K562 (cell line): ENCODE data around the gene CLCN4. TPM values are rescaled to one million over a fixed set of nuclear protein-coding genes. Genes with fewer than 3 reads are reported as not detected.

Experiments used
- BHLHE40 ChIP-seq: IDR thresholded peaks from 2 replicates; pipeline ENCODE4 v1.6.1; 2011; ENCODE audit warnings: low read length, improper control_type of control experiment
- CTBP1 ChIP-seq: fragments of 450-650 bp; IDR thresholded peaks from 2 replicates; pipeline ENCODE4 v1.6.1; 2016; ENCODE audit warnings: borderline replicate concordance
- NCOR1 ChIP-seq: fragments of 450-650 bp; IDR thresholded peaks from 2 replicates; pipeline ENCODE4 v1.6.1; 2016; ENCODE audit warnings: mild to moderate bottlenecking, moderate library complexity
- NR2C1 ChIP-seq, 2 experiments: fragments of 450-650 bp; IDR thresholded peaks; 2 replicates each; pipeline ENCODE4 v1.6.1; 2017; ENCODE audit warnings: mild to moderate bottlenecking in 2 of 2, antibody characterized with exemption in 1 of 2, inconsistent platforms in 1 of 2, missing compliant biosample characterization in 1 of 2, missing genetic modification characterization in 1 of 2
- RFX1 ChIP-seq: fragments of 450-650 bp; IDR thresholded peaks from 2 replicates; pipeline ENCODE4 v1.6.1; 2016; ENCODE audit warnings: mild to moderate bottlenecking, moderate library complexity
- SMC3 ChIP-seq: conservative IDR thresholded peaks from 2 replicates; pipeline ENCODE4 v1.6.1; 2011; ENCODE audit warnings: low read depth, low read length, improper control_type of control experiment; ENCODE audit not compliant: insufficient read depth
- U2AF1 ChIP-seq: fragments of 200-400 bp; formaldehyde crosslinking; optimal IDR thresholded peaks from 2 replicates; pipeline ENCODE3; 2017; ENCODE audit warnings: mild to moderate bottlenecking, low read depth, low read length, moderate library complexity
- ZNF644 ChIP-seq: fragments of 200-800 bp; sonication (Bioruptor generic); IDR thresholded peaks from 2 replicates; pipeline ENCODE4 v1.6.1; 2016; ENCODE audit warnings: low read depth, missing genetic modification characterization, missing compliant biosample characterization
- ZNF79 ChIP-seq: fragments of 250-450 bp; sonication (Bioruptor Pico); IDR thresholded peaks from 2 replicates; pipeline ENCODE4 v1.4.0; 2020; ENCODE audit warnings: low read depth, mild to moderate bottlenecking, moderate library complexity
- polyA plus RNA-seq, 8 experiments: library from polyadenylated mRNA; depleted of rRNA in 4 of 8; stranded (reverse) in 5 of 8; unstranded in 3 of 8; fragments of >200 nt; fragmentation: Nextera tagmentation in 2 of 8; fragmentation: Illumina TruSeq in 1 of 8; extraction: Ambion mirVana in 2 of 8; extraction: Trizol in 1 of 8; gene quantifications; 2 replicates each; pipeline versions ENCODE4 v1.2.1 to v1.2.3, GENCODE V29; 2011 to 2014; ENCODE audit warnings: inconsistent platforms in 1 of 8, missing spikeins in 1 of 8
- total RNA-seq, 7 experiments: library from RNA; depleted of rRNA in 6 of 7; stranded (reverse); fragments of >200 nt in 6 of 7; fragmentation: Illumina TruSeq in 2 of 7; extraction: Trizol in 2 of 7; gene quantifications; 2 replicates each; pipeline versions ENCODE4 v1.2.1 to v1.2.3, GENCODE V29; 2011 to 2021; ENCODE audit warnings: low replicate concordance in 1 of 7
- TF ChIP-seq, protein P1 (sequence below): IDR thresholded peaks from 3 replicates; pipeline ENCODE4 v1.6.1; 2011; ENCODE audit warnings: borderline replicate concordance, mild to moderate bottlenecking; ENCODE audit not compliant: insufficient read length, insufficient read depth
- TF ChIP-seq, protein P2 (sequence below): fragments of 450-650 bp; formaldehyde crosslinking; conservative IDR thresholded peaks from 2 replicates; pipeline ENCODE4 v1.4.0; 2022; ENCODE audit warnings: mild to moderate bottlenecking, missing genetic modification characterization
- TF ChIP-seq, protein P3 (sequence below): sonication (generic); formaldehyde crosslinking; IDR thresholded peaks from 2 replicates; pipeline ENCODE4 v1.5.0; 2020; ENCODE audit warnings: missing genetic modification reagents
- TF ChIP-seq, protein P4 (sequence below): fragments of 450-650 bp; IDR thresholded peaks from 2 replicates; pipeline ENCODE4 v1.6.1; 2017; ENCODE audit warnings: antibody characterized with exemption, mild to moderate bottlenecking

The CLCN4 gene
- total and polyA plus RNA-seq, 9 of the 15 experiments (the other 6 are each of a cell fraction or from before 2014, with no cell fraction given) = 0.03 to 0.24 (median 0.10) TPM; not detected in 1

DNA sequence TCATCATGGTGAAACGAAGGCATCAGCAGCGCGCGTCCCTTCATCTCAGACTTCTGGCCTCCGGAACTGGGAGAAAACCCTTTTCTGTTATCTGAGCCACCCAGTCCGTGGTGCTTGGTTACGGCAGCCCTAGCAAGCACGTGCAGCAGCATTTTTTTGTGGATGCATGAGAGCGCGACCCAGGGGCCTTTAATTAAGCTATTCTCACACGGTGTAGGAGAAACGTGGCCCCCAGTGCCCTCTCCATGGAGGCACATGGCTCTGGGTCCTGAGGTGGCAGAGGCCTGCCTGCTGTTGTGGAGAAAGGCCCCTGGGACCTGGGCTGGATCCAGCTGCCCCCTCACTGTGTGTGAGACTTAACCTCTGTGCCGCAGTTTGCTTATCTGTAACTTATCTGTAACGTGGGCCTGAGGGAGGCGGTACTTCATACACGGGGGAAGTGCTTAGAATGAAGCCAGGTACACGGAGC is 9.5 kb downstream of the CLCN4 start (continued):
- TF ChIP-seq, protein P1, sequence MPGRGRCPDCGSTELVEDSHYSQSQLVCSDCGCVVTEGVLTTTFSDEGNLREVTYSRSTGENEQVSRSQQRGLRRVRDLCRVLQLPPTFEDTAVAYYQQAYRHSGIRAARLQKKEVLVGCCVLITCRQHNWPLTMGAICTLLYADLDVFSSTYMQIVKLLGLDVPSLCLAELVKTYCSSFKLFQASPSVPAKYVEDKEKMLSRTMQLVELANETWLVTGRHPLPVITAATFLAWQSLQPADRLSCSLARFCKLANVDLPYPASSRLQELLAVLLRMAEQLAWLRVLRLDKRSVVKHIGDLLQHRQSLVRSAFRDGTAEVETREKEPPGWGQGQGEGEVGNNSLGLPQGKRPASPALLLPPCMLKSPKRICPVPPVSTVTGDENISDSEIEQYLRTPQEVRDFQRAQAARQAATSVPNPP = no peak
- TF ChIP-seq ZNF644 (tag) (no peak), BHLHE40 (peak; percentile 96), SMC3 (no peak), ZNF79 (CRISPR knock-in tag) (no peak), CTBP1 (peak; percentile 29; the same call in 1 of the 2 replicates), NR2C1 (IDR thresholded peaks at IDR 0.05) (no peak), NR2C1 (tag; IDR thresholded peaks at IDR 0.05) (no peak), RFX1 (peak; percentile 50), NCOR1 (peak; percentile 50), U2AF1 (no peak)
- TF ChIP-seq, protein P2, sequence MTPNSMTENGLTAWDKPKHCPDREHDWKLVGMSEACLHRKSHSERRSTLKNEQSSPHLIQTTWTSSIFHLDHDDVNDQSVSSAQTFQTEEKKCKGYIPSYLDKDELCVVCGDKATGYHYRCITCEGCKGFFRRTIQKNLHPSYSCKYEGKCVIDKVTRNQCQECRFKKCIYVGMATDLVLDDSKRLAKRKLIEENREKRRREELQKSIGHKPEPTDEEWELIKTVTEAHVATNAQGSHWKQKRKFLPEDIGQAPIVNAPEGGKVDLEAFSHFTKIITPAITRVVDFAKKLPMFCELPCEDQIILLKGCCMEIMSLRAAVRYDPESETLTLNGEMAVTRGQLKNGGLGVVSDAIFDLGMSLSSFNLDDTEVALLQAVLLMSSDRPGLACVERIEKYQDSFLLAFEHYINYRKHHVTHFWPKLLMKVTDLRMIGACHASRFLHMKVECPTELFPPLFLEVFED (CRISPR knock-in tag) = no peak
- TF ChIP-seq, protein P3, sequence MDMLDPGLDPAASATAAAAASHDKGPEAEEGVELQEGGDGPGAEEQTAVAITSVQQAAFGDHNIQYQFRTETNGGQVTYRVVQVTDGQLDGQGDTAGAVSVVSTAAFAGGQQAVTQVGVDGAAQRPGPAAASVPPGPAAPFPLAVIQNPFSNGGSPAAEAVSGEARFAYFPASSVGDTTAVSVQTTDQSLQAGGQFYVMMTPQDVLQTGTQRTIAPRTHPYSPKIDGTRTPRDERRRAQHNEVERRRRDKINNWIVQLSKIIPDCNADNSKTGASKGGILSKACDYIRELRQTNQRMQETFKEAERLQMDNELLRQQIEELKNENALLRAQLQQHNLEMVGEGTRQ (CRISPR knock-in tag) = no peak
- TF ChIP-seq, protein P4, sequence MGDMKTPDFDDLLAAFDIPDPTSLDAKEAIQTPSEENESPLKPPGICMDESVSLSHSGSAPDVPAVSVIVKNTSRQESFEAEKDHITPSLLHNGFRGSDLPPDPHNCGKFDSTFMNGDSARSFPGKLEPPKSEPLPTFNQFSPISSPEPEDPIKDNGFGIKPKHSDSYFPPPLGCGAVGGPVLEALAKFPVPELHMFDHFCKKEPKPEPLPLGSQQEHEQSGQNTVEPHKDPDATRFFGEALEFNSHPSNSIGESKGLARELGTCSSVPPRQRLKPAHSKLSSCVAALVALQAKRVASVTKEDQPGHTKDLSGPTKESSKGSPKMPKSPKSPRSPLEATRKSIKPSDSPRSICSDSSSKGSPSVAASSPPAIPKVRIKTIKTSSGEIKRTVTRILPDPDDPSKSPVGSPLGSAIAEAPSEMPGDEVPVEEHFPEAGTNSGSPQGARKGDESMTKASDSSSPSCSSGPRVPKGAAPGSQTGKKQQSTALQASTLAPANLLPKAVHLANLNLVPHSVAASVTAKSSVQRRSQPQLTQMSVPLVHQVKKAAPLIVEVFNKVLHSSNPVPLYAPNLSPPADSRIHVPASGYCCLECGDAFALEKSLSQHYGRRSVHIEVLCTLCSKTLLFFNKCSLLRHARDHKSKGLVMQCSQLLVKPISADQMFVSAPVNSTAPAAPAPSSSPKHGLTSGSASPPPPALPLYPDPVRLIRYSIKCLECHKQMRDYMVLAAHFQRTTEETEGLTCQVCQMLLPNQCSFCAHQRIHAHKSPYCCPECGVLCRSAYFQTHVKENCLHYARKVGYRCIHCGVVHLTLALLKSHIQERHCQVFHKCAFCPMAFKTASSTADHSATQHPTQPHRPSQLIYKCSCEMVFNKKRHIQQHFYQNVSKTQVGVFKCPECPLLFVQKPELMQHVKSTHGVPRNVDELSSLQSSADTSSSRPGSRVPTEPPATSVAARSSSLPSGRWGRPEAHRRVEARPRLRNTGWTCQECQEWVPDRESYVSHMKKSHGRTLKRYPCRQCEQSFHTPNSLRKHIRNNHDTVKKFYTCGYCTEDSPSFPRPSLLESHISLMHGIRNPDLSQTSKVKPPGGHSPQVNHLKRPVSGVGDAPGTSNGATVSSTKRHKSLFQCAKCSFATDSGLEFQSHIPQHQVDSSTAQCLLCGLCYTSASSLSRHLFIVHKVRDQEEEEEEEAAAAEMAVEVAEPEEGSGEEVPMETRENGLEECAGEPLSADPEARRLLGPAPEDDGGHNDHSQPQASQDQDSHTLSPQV = peak; percentile 48; the same call in 1 of the 2 replicates
